ENCODE results near the gene DGKD. TPM values are rescaled to one million over a fixed set of nuclear protein-coding genes. Genes with fewer than 3 reads are reported as not detected.
"Not testable (repeated sequence)": the region's sequence is repeated elsewhere in the genome, so short reads cannot be mapped to it uniquely, and the experiment has no call there.

DGKD gene
- total and polyA plus RNA-seq, 2 experiments from 2014 or later: 3.9 to 4.0 TPM

- no peak overlapping the region for H3K27ac ChIP-seq
- TF ChIP-seq EZH2 (IDR thresholded peaks at IDR 0.05; ENCODE audit: insufficient read depth, poor library complexity, severe bottlenecking): no peak
- TF ChIP-seq EZH2phosphoT487 (IDR thresholded peaks at IDR 0.05; ENCODE audit: insufficient read depth, low read depth): no peak
- no peaks in the 10 kb centered on the region for H3K9me2 ChIP-seq (ENCODE audit: insufficient read depth)
- no peaks in the 10 kb centered on the region for H3K9me3 ChIP-seq (ENCODE audit: low read depth)
- H3K27me3 ChIP-seq (replicated peaks; ENCODE audit: insufficient read depth): peaks cover 45% of the 10 kb centered on the region
- H3K4me2 ChIP-seq (ENCODE audit: unreplicated experiment): no peak overlapping the region
- no peaks in the 10 kb centered on the region for H4K20me1 ChIP-seq (ENCODE audit: insufficient read depth)
- H3K79me2 ChIP-seq (ENCODE audit: insufficient read depth): no peaks in the 10 kb centered on the region
- H3K4me1 ChIP-seq (ENCODE audit: insufficient read depth): no peaks in the 10 kb centered on the region
- WGBS, 2 experiments (ENCODE audit: low coverage in 1 of 2, low lambda C conversion rate in 2 of 2, missing lambda C conversion rate in 2 of 2): 78 to 81% methylated on average over 11 of the region's 11 CpGs
- no peak for DNase-seq
- no peak overlapping the region for H2AFZ ChIP-seq
- H3K36me3 ChIP-seq (ENCODE audit: low read depth): no peaks in the 10 kb centered on the region
- no peak overlapping the region for H3K4me3 ChIP-seq
- H3F3A ChIP-seq (ENCODE audit: insufficient read depth): no peaks in the 10 kb centered on the region
- no peak overlapping the region for H3K9ac ChIP-seq
- in situ Hi-C loops (cut with MboI): no loop called here
These were observed 19.4 kb upstream of the DGKD start for GRCh38 chr2:233334915-233335314.

DNA sequence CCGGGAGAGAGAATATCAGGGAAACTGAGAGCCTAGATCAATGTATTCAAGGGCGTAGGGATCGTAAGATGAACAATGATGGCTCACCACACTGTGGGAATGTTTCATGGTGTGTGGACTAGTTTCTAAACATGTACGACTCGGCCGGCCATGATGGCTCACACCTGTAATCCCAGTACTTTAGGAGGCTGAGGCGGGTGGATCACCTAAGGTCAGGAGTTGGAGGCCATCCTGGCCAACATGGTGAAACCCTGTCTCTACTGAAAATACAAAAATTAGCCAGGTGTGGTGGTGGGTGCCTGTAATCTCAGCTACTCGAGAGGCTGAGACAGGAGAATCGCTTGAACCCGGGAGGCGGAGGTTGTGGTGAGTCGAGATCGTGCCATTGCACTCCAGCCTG, 18.2 kb upstream of the DGKD start:
- H3K9me2 ChIP-seq (ENCODE audit: insufficient read depth): not testable (repeated sequence)
- WGBS, 2 experiments (ENCODE audit: low coverage in 1 of 2, low lambda C conversion rate in 2 of 2, missing lambda C conversion rate in 2 of 2): 72 to 79% methylated on average over 13 of the region's 13 CpGs

DNA sequence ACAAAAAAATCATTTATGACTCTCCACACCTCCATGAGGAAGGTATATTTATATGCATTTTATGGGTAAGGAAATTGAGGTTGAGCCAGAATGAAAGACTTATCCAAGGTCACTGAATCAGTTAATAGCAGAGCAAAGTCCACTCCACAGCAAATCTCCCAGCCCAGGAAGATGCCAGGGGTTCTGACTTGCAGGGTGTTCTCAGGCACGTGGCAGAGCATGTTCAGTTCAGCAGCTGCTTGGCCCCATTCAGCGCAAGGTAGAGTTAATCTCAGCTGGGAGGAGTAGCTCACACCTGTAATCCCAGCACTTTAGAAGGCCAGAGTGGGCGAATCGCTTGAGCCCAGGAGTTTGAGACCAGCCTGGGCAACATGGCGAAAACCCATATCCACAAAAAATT, 17.8 kb upstream of the DGKD start:
- H3K4me3 ChIP-seq: no peak overlapping the region
- H3K4me1 ChIP-seq (ENCODE audit: insufficient read depth): no peaks in the 10 kb centered on the region
- in situ Hi-C loops (cut with MboI): no loop called here
- no peaks in the 10 kb centered on the region for H3K79me2 ChIP-seq (ENCODE audit: insufficient read depth)
- no peak for DNase-seq
- no peaks in the 10 kb centered on the region for H3F3A ChIP-seq (ENCODE audit: insufficient read depth)
- H3K27me3 ChIP-seq (replicated peaks; ENCODE audit: insufficient read depth): peaks cover 45% of the 10 kb centered on the region
- H3K36me3 ChIP-seq (ENCODE audit: low read depth): no peaks in the 10 kb centered on the region
- H3K9me2 ChIP-seq (ENCODE audit: insufficient read depth): no peaks in the 10 kb centered on the region
- H3K9ac ChIP-seq: no peak overlapping the region
- TF ChIP-seq EZH2phosphoT487 (IDR thresholded peaks at IDR 0.05; ENCODE audit: insufficient read depth, low read depth) (no peak), EZH2 (IDR thresholded peaks at IDR 0.05; ENCODE audit: insufficient read depth, poor library complexity, severe bottlenecking) (no peak)
- no peak overlapping the region for H3K27ac ChIP-seq
- no peak overlapping the region for H2AFZ ChIP-seq
- no peak overlapping the region for H3K4me2 ChIP-seq (ENCODE audit: unreplicated experiment)
- 68 to 72% methylated on average over 5 of the region's 5 CpGs for WGBS, 2 experiments (ENCODE audit: low coverage in 1 of 2, low lambda C conversion rate in 2 of 2, missing lambda C conversion rate in 2 of 2)
- no peaks in the 10 kb centered on the region for H4K20me1 ChIP-seq (ENCODE audit: insufficient read depth)
- no peaks in the 10 kb centered on the region for H3K9me3 ChIP-seq (ENCODE audit: low read depth)

More for the DNA sequence above, 18.2 kb upstream of the DGKD start:
- H3K27ac ChIP-seq; H4K20me1 ChIP-seq (ENCODE audit: insufficient read depth); H3F3A ChIP-seq (ENCODE audit: insufficient read depth); DNase-seq; H3K4me3 ChIP-seq; H2AFZ ChIP-seq; in situ Hi-C loops (cut with MboI); H3K9ac ChIP-seq; H3K36me3 ChIP-seq (ENCODE audit: low read depth); H3K9me3 ChIP-seq (ENCODE audit: low read depth); H3K79me2 ChIP-seq (ENCODE audit: insufficient read depth); H3K4me1 ChIP-seq (ENCODE audit: insufficient read depth); H3K4me2 ChIP-seq (ENCODE audit: unreplicated experiment): not testable (repeated sequence)
- peaks cover 45% of the 10 kb centered on the region for H3K27me3 ChIP-seq (replicated peaks; ENCODE audit: insufficient read depth)

GRCh38 chr2:233338046-233338445, 16.2 kb upstream of the DGKD start:
- TF ChIP-seq EZH2 (IDR thresholded peaks at IDR 0.05; ENCODE audit: insufficient read depth, poor library complexity, severe bottlenecking) (no peak), EZH2phosphoT487 (IDR thresholded peaks at IDR 0.05; ENCODE audit: insufficient read depth, low read depth) (no peak)
- Histone ChIP-seq H3K9me3 (ENCODE audit: low read depth) (no peaks in the 10 kb centered on the region), H3K4me3 (no peak overlapping the region), H3F3A (ENCODE audit: insufficient read depth) (no peaks in the 10 kb centered on the region), H3K79me2 (ENCODE audit: insufficient read depth) (no peaks in the 10 kb centered on the region), H2AFZ (no peak overlapping the region), H3K4me1 (ENCODE audit: insufficient read depth) (no peaks in the 10 kb centered on the region), H3K4me2 (ENCODE audit: unreplicated experiment) (no peak overlapping the region), H3K27me3 (replicated peaks; ENCODE audit: insufficient read depth) (peaks cover 42% of the 10 kb centered on the region), H3K36me3 (ENCODE audit: low read depth) (no peaks in the 10 kb centered on the region), H3K9me2 (ENCODE audit: insufficient read depth) (no peaks in the 10 kb centered on the region), H3K27ac (no peak overlapping the region), H3K9ac (no peak overlapping the region), H4K20me1 (ENCODE audit: insufficient read depth) (no peaks in the 10 kb centered on the region)
- 70 to 74% methylated on average over 5 of the region's 5 CpGs for WGBS, 2 experiments (ENCODE audit: low coverage in 1 of 2, low lambda C conversion rate in 2 of 2, missing lambda C conversion rate in 2 of 2)
- in situ Hi-C loops (cut with MboI): no loop called here
- DNase-seq: no peak

GRCh38 chr2:233338812-233339368, 15.4 kb upstream of the DGKD start:
- DNase-seq: no peak
- H3K27ac ChIP-seq: no peak overlapping the region
- H3K9ac ChIP-seq: no peak overlapping the region
- 69 to 81% methylated on average over 3 of the region's 3 CpGs for WGBS, 2 experiments (ENCODE audit: low coverage in 1 of 2, low lambda C conversion rate in 2 of 2, missing lambda C conversion rate in 2 of 2)
- no peaks in the 10 kb centered on the region for H3K36me3 ChIP-seq (ENCODE audit: low read depth)
- H2AFZ ChIP-seq: no peak overlapping the region
- no peaks in the 10 kb centered on the region for H3K9me2 ChIP-seq (ENCODE audit: insufficient read depth)
- no peaks in the 10 kb centered on the region for H3F3A ChIP-seq (ENCODE audit: insufficient read depth)
- H3K9me3 ChIP-seq (ENCODE audit: low read depth): no peaks in the 10 kb centered on the region
- H4K20me1 ChIP-seq (ENCODE audit: insufficient read depth): no peaks in the 10 kb centered on the region
- no peak overlapping the region for H3K4me2 ChIP-seq (ENCODE audit: unreplicated experiment)
- in situ Hi-C loops (cut with MboI): no loop called here
- TF ChIP-seq EZH2phosphoT487 (IDR thresholded peaks at IDR 0.05; ENCODE audit: insufficient read depth, low read depth): no peak
- TF ChIP-seq EZH2 (IDR thresholded peaks at IDR 0.05; ENCODE audit: insufficient read depth, poor library complexity, severe bottlenecking): no peak
- H3K27me3 ChIP-seq (replicated peaks; ENCODE audit: insufficient read depth): peaks cover 38% of the 10 kb centered on the region
- no peaks in the 10 kb centered on the region for H3K4me1 ChIP-seq (ENCODE audit: insufficient read depth)
- H3K79me2 ChIP-seq (ENCODE audit: insufficient read depth): no peaks in the 10 kb centered on the region
- H3K4me3 ChIP-seq: no peak overlapping the region

All from GM23248 (cell line).